HCT116 (cell line): ENCODE data around the gene S1PR4. TPM values are rescaled to one million over a fixed set of nuclear protein-coding genes. Genes with fewer than 3 reads are reported as not detected.

ENCODE experiments used
- ATAC-seq: fragments of 200-7000 bp; cut with Tn5 transposase; 2 replicates; pipeline ENCODE4 v1.9.1; 2020; ENCODE audit warnings: mild to moderate bottlenecking, moderate library complexity
- Bru-seq: library from RNA; stranded (reverse); fragments of 400-500 nt; gene quantifications from one replicate; lab custom pipeline; 2021; lab: Mats Ljungman, UMichigan
- BruChase-seq, 2 experiments: library from RNA; stranded (reverse); fragments of 400-500 nt; gene quantifications; one replicate each; lab custom pipeline; 2021; lab: Mats Ljungman, UMichigan
- BruUV-seq: library from RNA; stranded (reverse); fragments of 400-500 nt; replicated peaks from 2 replicates; lab custom pipeline; 2021; lab: Mats Ljungman, UMichigan
- CTCF ChIA-PET: fragments of 300-600 bp; sonication (Branson Sonifier 250); formaldehyde crosslinking; loops from one replicate; lab custom pipeline; 2021; ENCODE audit warnings: antibody characterized with exemption; lab: Charles Lee
- POLR2A ChIA-PET: fragments of 300-600, 350-600 bp; sonication (Branson Sonifier 250); formaldehyde crosslinking; loops from one replicate; lab custom pipeline; 2021; ENCODE audit warnings: antibody characterized with exemption; lab: Charles Lee
- RAD21 ChIA-PET, 2 experiments: fragments of 300-600 bp; sonication (Branson Sonifier 250); formaldehyde crosslinking; loops; one replicate each; lab custom pipeline; 2023; ENCODE audit warnings: low total read pairs in 2 of 2; ENCODE audit not compliant: uncharacterized antibody in 2 of 2, unreplicated experiment in 2 of 2, low non-redundant PET in 1 of 2; lab: Charles Lee
- DNase-seq: peaks from one replicate; pipeline ENCODE4 v3.0.0-alpha.2; 2010; ENCODE audit warnings: low read depth, low spot score
- H2AFZ ChIP-seq: fragments of 200-600 bp; shearing (Covaris generic), sonication (generic); 2 replicates; pipeline ENCODE4 v1.6.1; 2017; ENCODE audit warnings: low read depth, mixed run types, mixed read lengths, antibody characterized with exemption, low read length; ENCODE audit not compliant: poor library complexity, severe bottlenecking
- H3K27ac ChIP-seq: 2 replicates; pipeline ENCODE4 v1.5.1; 2012; ENCODE audit warnings: low read depth, low read length
- H3K27me3 ChIP-seq: fragments of 200-600 bp; sonication (generic); 2 replicates; pipeline ENCODE4 v1.6.1; 2016; ENCODE audit warnings: mixed run types, low read length, mixed read lengths; ENCODE audit not compliant: insufficient read depth
- H3K36me3 ChIP-seq, 2 experiments: fragments of 200-500 bp in 1 of 2; fragments of 200-600 bp in 1 of 2; sonication (Bioruptor generic) in 1 of 2; sonication (generic) in 1 of 2; 2 replicates each; pipeline versions ENCODE4 v1.5.1 to v1.6.1; 2014 to 2016; ENCODE audit warnings: low read length in 2 of 2, inconsistent platforms in 1 of 2, mixed read lengths in 1 of 2, mixed run types in 1 of 2; ENCODE audit not compliant: insufficient read depth in 2 of 2, control insufficient read depth in 1 of 2
- H3K4me1 ChIP-seq, 2 experiments: fragments of 200-600 bp in 1 of 2; sonication (generic) in 1 of 2; 2 replicates each; pipeline versions ENCODE4 v1.5.1 to v1.6.1; 2012 to 2017; ENCODE audit warnings: low read length in 2 of 2, inconsistent platforms in 1 of 2, mild to moderate bottlenecking in 1 of 2, mixed read lengths in 1 of 2, mixed run types in 1 of 2, moderate library complexity in 1 of 2; ENCODE audit not compliant: insufficient read depth in 2 of 2, control insufficient read depth in 1 of 2
- H3K4me2 ChIP-seq: fragments of 200-600 bp; sonication (generic); 2 replicates; pipeline ENCODE4 v1.6.1; 2017; ENCODE audit warnings: mixed run types, low read length, mixed read lengths
- H3K4me3 ChIP-seq, 2 experiments: fragments of 200-600 bp in 1 of 2; sonication (generic) in 1 of 2; replicated peaks in 1 of 2; 2 replicates each; pipeline ENCODE4 v1.5.1; 2011 to 2016; ENCODE audit warnings: low read length in 2 of 2, control low read depth in 1 of 2, low read depth in 1 of 2, mild to moderate bottlenecking in 1 of 2, mixed read lengths in 1 of 2, mixed run types in 1 of 2
- H3K79me2 ChIP-seq: fragments of 200-600 bp; sonication (generic); 2 replicates; pipeline ENCODE4 v1.6.1; 2017; ENCODE audit warnings: mild to moderate bottlenecking, mixed run types, low read length, moderate library complexity, mixed read lengths; ENCODE audit not compliant: insufficient read depth
- H3K9ac ChIP-seq: fragments of 200-600 bp; sonication (generic); 2 replicates; pipeline ENCODE4 v1.6.1; 2016; ENCODE audit warnings: low read length, mixed read lengths
- H3K9me2 ChIP-seq: fragments of 200-600 bp; sonication (generic), shearing (Covaris generic); 2 replicates; pipeline ENCODE4 v1.6.1; 2017; ENCODE audit warnings: mixed run types, mild to moderate bottlenecking, moderate library complexity; ENCODE audit not compliant: insufficient read depth
- H3K9me3 ChIP-seq, 2 experiments: fragments of 200-500 bp in 1 of 2; fragments of 200-600 bp in 1 of 2; sonication (Bioruptor generic) in 1 of 2; sonication (generic) in 1 of 2; 2 replicates each; pipeline ENCODE4 v1.6.1; 2014 to 2017; ENCODE audit warnings: low read length in 2 of 2, mixed read lengths in 2 of 2, inconsistent platforms in 1 of 2, low read depth in 1 of 2, mild to moderate bottlenecking in 1 of 2, mixed run types in 1 of 2, moderate library complexity in 1 of 2; ENCODE audit not compliant: control insufficient read depth in 1 of 2, insufficient read depth in 1 of 2
- H4K20me1 ChIP-seq: fragments of 200-600 bp; sonication (generic), shearing (Covaris generic); 2 replicates; pipeline ENCODE4 v1.6.1; 2017; ENCODE audit warnings: mixed run types, mild to moderate bottlenecking, moderate library complexity; ENCODE audit not compliant: insufficient read depth
- CBX3 ChIP-seq: IDR thresholded peaks from 2 replicates; pipeline ENCODE4 v1.6.1; 2012; ENCODE audit warnings: low read depth
- CTCF ChIP-seq, 3 experiments: fragments of 200-600 bp in 1 of 3; sonication (generic) in 1 of 3; IDR thresholded peaks in 2 of 3; conservative IDR thresholded peaks in 1 of 3; 2 replicates each; pipeline ENCODE4 v1.5.1; 2012 to 2017; ENCODE audit warnings: low read depth in 2 of 3, low read length in 2 of 3, antibody characterized with exemption in 1 of 3, borderline replicate concordance in 1 of 3, control low read depth in 1 of 3, mild to moderate bottlenecking in 1 of 3, mixed read lengths in 1 of 3, mixed run types in 1 of 3, moderate library complexity in 1 of 3; ENCODE audit not compliant: insufficient read depth in 1 of 3
- EGR1 ChIP-seq: IDR thresholded peaks from 2 replicates; pipeline ENCODE4 v1.6.1; 2012; ENCODE audit warnings: low read depth
- ELF1 ChIP-seq: IDR thresholded peaks from 2 replicates; pipeline ENCODE4 v1.6.1; 2012; ENCODE audit warnings: low read depth, borderline replicate concordance
- EZH2 ChIP-seq: fragments of 200-600 bp; sonication (generic); IDR thresholded peaks from 2 replicates; pipeline ENCODE4 v1.6.1; 2017; ENCODE audit warnings: antibody characterized with exemption, mixed run types
- MAX ChIP-seq: IDR thresholded peaks from 2 replicates; pipeline ENCODE4 v1.6.1; 2012
- RAD21 ChIP-seq: IDR thresholded peaks from 2 replicates; pipeline ENCODE4 v1.6.1; 2012; ENCODE audit warnings: low read depth, mild to moderate bottlenecking
- SRF ChIP-seq: IDR thresholded peaks from 2 replicates; pipeline ENCODE4 v1.6.1; 2012; ENCODE audit warnings: low read depth
- ZBTB33 ChIP-seq: IDR thresholded peaks from 2 replicates; pipeline ENCODE4 v1.6.1; 2011; ENCODE audit warnings: mild to moderate bottlenecking, low read length, moderate library complexity; ENCODE audit not compliant: insufficient replicate concordance; ENCODE audit errors: extremely low read depth
- ZNF274 ChIP-seq: fragments of 200-500 bp; sonication (Bioruptor generic); IDR thresholded peaks from 2 replicates; pipeline ENCODE4 v1.6.1; 2014; ENCODE audit warnings: mild to moderate bottlenecking, low read depth, low read length, inconsistent platforms
- intact Hi-C: fragments of 100-400 bp; cut with micrococcal nuclease; formaldehyde crosslinking; loops from 2 replicates; pipeline ENCODE4 v1.10.0; 2022
- long read RNA-seq: library from polyadenylated mRNA; unstranded; transcript quantifications from one replicate; pipeline ENCODE4 v2.0.0, GENCODE V29; 2021; ENCODE audit not compliant: unreplicated experiment
- polyA plus RNA-seq: library from polyadenylated mRNA; unstranded; fragments of >200 nt; gene quantifications from 2 replicates; pipeline ENCODE4 v1.2.1, GENCODE V29; 2012; ENCODE audit warnings: missing spikeins
- total RNA-seq: library from RNA; stranded (reverse); gene quantifications from one replicate; pipeline ENCODE4 v1.2.1, GENCODE V29; 2021; ENCODE audit not compliant: unreplicated experiment

S1PR4 gene
- 0.71 TPM for total RNA-seq
- 0.22 and 0.31 TPM in 2 replicates for polyA plus RNA-seq
- percentile 13 among the genes with signal in this experiment for Bru-seq, nascent RNA
- BruChase-seq, experiment 1, labeled RNA remaining after a 6-hour chase = percentile 10 among the genes with signal in this experiment
- BruChase-seq, experiment 2, labeled RNA remaining after a 2-hour chase = percentile 18 among the genes with signal in this experiment
- long read RNA-seq, partial matches to known transcripts = 0 of 1 reads
- long read RNA-seq, other reads (novel, unspliced or antisense) = 0 of 1 reads

GRCh38 chr19:3178377-3178972, at the start of gene S1PR4:
TSS of gene S1PR4 (plus strand) at chr19:3178769. CDS start at chr19:3178793, 24 bp downstream.
- no peak within 1 kb of the TSS for H3K9ac ChIP-seq
- no peaks in the 10 kb centered on the region for H3K27me3 ChIP-seq
- peaks cover 19 to 21% of the 10 kb centered on the region in 2 experiments for H3K4me1 ChIP-seq
- CTCF ChIA-PET = no interaction called here
- DNase-seq = no peak
- H2AFZ ChIP-seq = no peak within 1 kb of the TSS
- BruUV-seq = no TSS peak
- peak within 1 kb of the TSS; percentile 80 for H3K4me2 ChIP-seq
- ATAC-seq = no peak
- H3K27ac ChIP-seq = peak within 1 kb of the TSS; percentile 82
- H3K79me2 ChIP-seq = no peaks in the 10 kb centered on the region
- no peak within 1 kb of the TSS for H3K4me3 ChIP-seq
- no peak for TF ChIP-seq ZNF274
- no peak for TF ChIP-seq MAX
- no peak for TF ChIP-seq RAD21
- TF ChIP-seq EGR1 = no peak
- no peak for TF ChIP-seq CBX3
- TF ChIP-seq, all 23 proteins: peak for 0
- no peaks in the 10 kb centered on the region for H3K9me3 ChIP-seq
- intact Hi-C loops = no loop called here
- POLR2A ChIA-PET = no interaction called here
- no peaks in the 10 kb centered on the region for H3K9me2 ChIP-seq
- no peaks in the 10 kb centered on the region for H3K36me3 ChIP-seq
- RAD21 ChIA-PET = no interaction called here
- no peaks in the 10 kb centered on the region for H4K20me1 ChIP-seq

GRCh38 chr19:3129112-3129511, 49.5 kb upstream of the S1PR4 start:
- Histone ChIP-seq H3K4me3 (no peak overlapping the region), H3K4me1 (peaks cover 6 to 7% of the 10 kb centered on the region in 2 experiments; a peak in 3 of 4 replicates), H4K20me1 (no peaks in the 10 kb centered on the region), H3K9me3 (no peaks in the 10 kb centered on the region), H3K9me2 (no peaks in the 10 kb centered on the region), H3K79me2 (no peaks in the 10 kb centered on the region), H3K4me2 (peak overlapping the region; percentile 4; the same call in 1 of the 2 replicates), H3K36me3 (no peaks in the 10 kb centered on the region), H3K9ac (no peak overlapping the region), H2AFZ (peak overlapping the region; percentile 39), H3K27me3 (no peaks in the 10 kb centered on the region), H3K27ac (no peak overlapping the region)
- ATAC-seq = peak; percentile 33; the same call in 1 of the 2 replicates
- peak; percentile 48 for DNase-seq
- ChIA-PET RAD21 (interaction anchor here (0.7 to 1.5 kb wide), 5 partner anchors 13 to 91 kb away, joined by 3 to 6 read pairs (median 4); no protein-coding TSS in a partner anchor), CTCF (interaction anchor here (0.6 to 4.3 kb wide), 16 partner anchors 12 to 566 kb away, joined by 3 to 45 read pairs (median 5); partner anchors contain the start of gene SGTA), POLR2A (no interaction called here)
- BruUV-seq = no TSS peak
- no peak for TF ChIP-seq SRF
- TF ChIP-seq RAD21 = peak; percentile 62
- no peak for TF ChIP-seq ELF1
- TF ChIP-seq CBX3 = no peak
- no peak for TF ChIP-seq ZBTB33
- no peak for TF ChIP-seq EZH2
- peak; percentile 47 to 74 (median 74) for TF ChIP-seq CTCF (IDR thresholded peaks at IDR 0.05 in 2 of 3, conservative IDR thresholded peaks at IDR 0.05 in 1 of 3; ENCODE audit: borderline replicate concordance in 1 of 3, insufficient read depth in 1 of 3, low read depth in 2 of 3, low read length in 2 of 3)
- intact Hi-C loops = loop anchor here (1.0 kb wide), 1 partner anchor 34 kb away; no protein-coding TSS in a partner anchor
